ENCODE results near the gene MRO.

DNA sequence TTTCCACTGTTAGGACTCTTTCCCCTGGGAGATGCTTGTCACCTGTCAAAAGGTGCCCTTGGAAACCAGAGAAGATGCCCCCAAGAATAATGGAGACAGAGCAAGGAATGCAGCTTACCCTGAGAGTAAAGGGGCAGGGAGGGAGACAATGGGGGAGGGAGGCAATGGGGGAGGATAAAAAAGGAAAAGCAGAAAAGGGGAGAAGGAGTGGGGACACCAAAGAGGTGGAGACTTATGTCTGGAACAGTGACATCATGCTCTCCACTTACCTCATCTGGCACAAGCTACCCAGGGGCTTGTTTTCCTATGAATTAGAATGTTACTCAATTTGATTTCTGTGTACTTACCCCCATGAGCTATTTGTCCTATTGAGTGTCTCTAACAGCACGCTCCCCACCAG lies 67.9 kb downstream of the MRO start:
- TF ChIP-seq, protein P1, sequence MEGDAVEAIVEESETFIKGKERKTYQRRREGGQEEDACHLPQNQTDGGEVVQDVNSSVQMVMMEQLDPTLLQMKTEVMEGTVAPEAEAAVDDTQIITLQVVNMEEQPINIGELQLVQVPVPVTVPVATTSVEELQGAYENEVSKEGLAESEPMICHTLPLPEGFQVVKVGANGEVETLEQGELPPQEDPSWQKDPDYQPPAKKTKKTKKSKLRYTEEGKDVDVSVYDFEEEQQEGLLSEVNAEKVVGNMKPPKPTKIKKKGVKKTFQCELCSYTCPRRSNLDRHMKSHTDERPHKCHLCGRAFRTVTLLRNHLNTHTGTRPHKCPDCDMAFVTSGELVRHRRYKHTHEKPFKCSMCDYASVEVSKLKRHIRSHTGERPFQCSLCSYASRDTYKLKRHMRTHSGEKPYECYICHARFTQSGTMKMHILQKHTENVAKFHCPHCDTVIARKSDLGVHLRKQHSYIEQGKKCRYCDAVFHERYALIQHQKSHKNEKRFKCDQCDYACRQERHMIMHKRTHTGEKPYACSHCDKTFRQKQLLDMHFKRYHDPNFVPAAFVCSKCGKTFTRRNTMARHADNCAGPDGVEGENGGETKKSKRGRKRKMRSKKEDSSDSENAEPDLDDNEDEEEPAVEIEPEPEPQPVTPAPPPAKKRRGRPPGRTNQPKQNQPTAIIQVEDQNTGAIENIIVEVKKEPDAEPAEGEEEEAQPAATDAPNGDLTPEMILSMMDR (IDR thresholded peaks at IDR 0.05): no peak
- no peak for TF ChIP-seq POLR2A (IDR thresholded peaks at IDR 0.05)
